Liver (tissue), 9 donors: ENCODE results near the gene OTUD5. TPM values are rescaled to one million over a fixed set of nuclear protein-coding genes. Genes with fewer than 3 reads are reported as not detected.
A peak's percentile ranks its signal among the peaks of the same experiment; 100 is the strongest.

ENCODE experiments used
- DNase-seq: peaks from one replicate; pipeline ENCODE4 v3.0.0-alpha.2; 2017; ENCODE audit warnings: low spot score
- H3K27ac ChIP-seq, 2 donors: one replicate each; pipeline ENCODE4 v1.7.0; 2013; ENCODE audit warnings: inconsistent platforms in 2 of 2, low read length in 2 of 2, control low read depth in 1 of 2, low read depth in 1 of 2, mild to moderate bottlenecking in 1 of 2
- H3K27me3 ChIP-seq, 4 donors: one replicate each; pipeline versions ENCODE4 v1.6.1 to v1.7.0; 2013; ENCODE audit warnings: low read length in 3 of 4, inconsistent platforms in 1 of 4, mild to moderate bottlenecking in 1 of 4, moderate library complexity in 1 of 4; ENCODE audit not compliant: control insufficient read depth in 4 of 4, insufficient read depth in 4 of 4
- H3K36me3 ChIP-seq, 4 donors: one replicate each; pipeline versions ENCODE4 v1.6.1 to v1.7.0; 2013; ENCODE audit warnings: low read length in 3 of 4, mild to moderate bottlenecking in 3 of 4, low read depth in 1 of 4, moderate library complexity in 1 of 4; ENCODE audit not compliant: control insufficient read depth in 4 of 4, insufficient read depth in 3 of 4
- H3K4me1 ChIP-seq, 4 donors: one replicate each; pipeline versions ENCODE4 v1.6.1 to v1.7.0; 2013; ENCODE audit warnings: low read length in 3 of 4, mild to moderate bottlenecking in 3 of 4, moderate library complexity in 1 of 4; ENCODE audit not compliant: control insufficient read depth in 4 of 4, insufficient read depth in 4 of 4
- H3K4me3 ChIP-seq, 3 donors: one replicate each; pipeline versions ENCODE4 v1.6.1 to v1.7.0; 2013; ENCODE audit warnings: low read length in 3 of 3, control low read depth in 1 of 3, low read depth in 1 of 3, mild to moderate bottlenecking in 1 of 3
- H3K9ac ChIP-seq, 2 donors: one replicate each; pipeline ENCODE4 v1.7.0; 2013; ENCODE audit warnings: low read length in 2 of 2, mild to moderate bottlenecking in 2 of 2, moderate library complexity in 2 of 2, control low read depth in 1 of 2, low read depth in 1 of 2
- H3K9me3 ChIP-seq, 4 donors: one replicate each; pipeline versions ENCODE4 v1.6.1 to v1.7.0; 2013; ENCODE audit warnings: low read length in 3 of 4; ENCODE audit not compliant: control insufficient read depth in 4 of 4
- EGR1 ChIP-seq, 2 donors: IDR thresholded peaks; 2 replicates each; pipeline ENCODE4 v1.6.1; 2016 to 2018; ENCODE audit warnings: antibody characterized with exemption in 2 of 2, low read depth in 2 of 2
- FOXA2 ChIP-seq: IDR thresholded peaks from 2 replicates; pipeline ENCODE4 v1.6.1; 2016; ENCODE audit warnings: antibody characterized with exemption
- GABPA ChIP-seq, 2 donors: IDR thresholded peaks in 1 of 2; conservative IDR thresholded peaks in 1 of 2; 2 replicates each; pipeline ENCODE4 v1.6.1; 2016; ENCODE audit warnings: antibody characterized with exemption in 2 of 2, mild to moderate bottlenecking in 1 of 2, moderate library complexity in 1 of 2
- HNF4A ChIP-seq, 2 donors: conservative IDR thresholded peaks; 2 replicates each; pipeline ENCODE4 v1.6.1; 2016; ENCODE audit warnings: antibody characterized with exemption in 2 of 2, mild to moderate bottlenecking in 2 of 2
- HNF4G ChIP-seq: IDR thresholded peaks from 2 replicates; pipeline ENCODE4 v1.6.1; 2016; ENCODE audit warnings: antibody characterized with exemption
- JUND ChIP-seq, 2 donors: IDR thresholded peaks; 2 replicates each; pipeline ENCODE4 v1.6.1; 2016; ENCODE audit warnings: antibody characterized with exemption in 2 of 2
- RAD21 ChIP-seq, 2 donors: IDR thresholded peaks; 2 replicates each; pipeline ENCODE4 v1.6.1; 2016; ENCODE audit warnings: antibody characterized with exemption in 2 of 2, mild to moderate bottlenecking in 2 of 2
- RXRA ChIP-seq, 2 donors: IDR thresholded peaks; 2 replicates each; pipeline ENCODE4 v1.6.1; 2017 to 2018; ENCODE audit warnings: antibody characterized with exemption in 2 of 2, mild to moderate bottlenecking in 1 of 2
- SP1 ChIP-seq: IDR thresholded peaks from 2 replicates; pipeline ENCODE4 v1.6.1; 2018; ENCODE audit warnings: antibody characterized with exemption, mild to moderate bottlenecking
- YY1 ChIP-seq: IDR thresholded peaks from 2 replicates; pipeline ENCODE4 v1.6.1; 2016; ENCODE audit warnings: antibody characterized with exemption, mild to moderate bottlenecking
- WGBS: extraction: QIAGEN DNeasy Blood & Tissue Kit; methylation state at CpG from one replicate; pipeline ENCODE4 v1.1.7; 2013; 5-methylcytosine and 5-hydroxymethylcytosine counted together
- polyA plus RNA-seq, 2 donors: library from polyadenylated mRNA; stranded (reverse) in 1 of 2; unstranded in 1 of 2; fragments of 200-250 nt in 1 of 2; fragments of >200 nt in 1 of 2; fragmentation: Nextera tagmentation in 1 of 2; extraction: Ambion mirVana in 1 of 2; gene quantifications; one replicate each; pipeline versions ENCODE4 v1.2.1 to v1.2.3, GENCODE V29; 2013 to 2015
- total RNA-seq, 2 donors: library from RNA; depleted of rRNA; stranded (reverse); fragments of >200 nt; gene quantifications; one replicate each; pipeline ENCODE4 v1.2.3, GENCODE V29; 2014
- TF ChIP-seq, protein P1 (sequence below): IDR thresholded peaks from 2 replicates; pipeline ENCODE4 v1.6.1; 2016; ENCODE audit warnings: antibody characterized with exemption
- TF ChIP-seq, protein P2 (sequence below): IDR thresholded peaks from 2 replicates; pipeline ENCODE4 v1.6.1; 2016; ENCODE audit warnings: antibody characterized with exemption, mild to moderate bottlenecking
- donor health status: healthy.
- donor health status: healthy.
- donor health status: healthy.
- donor health status: healthy.
- donor health status: healthy.

The OTUD5 gene
- total and polyA plus RNA-seq, 4 donors, result 9.3 to 29.3 (median 17.9) TPM

DNA sequence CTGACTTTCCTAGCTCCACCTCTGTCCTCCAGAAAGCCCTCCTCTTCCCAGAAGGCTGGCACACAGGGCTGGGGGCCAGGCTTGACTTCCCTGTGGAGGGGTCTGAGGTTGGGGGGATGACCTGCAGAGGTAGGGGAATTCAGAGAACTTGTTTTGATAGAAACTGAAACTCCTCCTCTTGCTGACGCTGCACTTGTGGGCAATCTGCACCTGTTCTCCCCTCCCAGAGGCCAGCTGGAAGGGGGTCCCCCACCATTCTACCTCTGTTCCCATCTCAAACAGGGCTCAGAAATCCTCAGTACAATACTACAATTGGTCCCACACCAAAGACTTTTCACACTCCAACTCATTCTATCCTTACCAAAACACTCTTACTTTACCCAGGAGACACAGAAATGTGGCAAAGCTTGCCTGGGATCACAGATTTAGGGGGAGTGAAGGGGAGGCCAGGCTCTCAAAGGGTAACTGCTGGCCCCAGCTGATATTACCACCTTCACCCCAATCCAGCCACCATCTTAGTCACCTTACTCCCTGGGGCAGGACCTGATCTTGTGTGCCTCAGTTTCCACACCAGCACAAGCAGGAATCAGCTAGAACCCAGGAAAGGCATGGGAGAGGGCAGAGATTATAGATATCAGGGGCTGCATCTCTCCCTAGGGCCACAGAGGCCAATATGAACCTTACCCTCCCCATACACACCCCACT, 18.5 kb downstream of the OTUD5 start:
- peaks cover 1 to 9% (median 5%) of the 10 kb centered on the region in 4 donors for H3K36me3 ChIP-seq
- H3K27me3 ChIP-seq, result no peaks in the 10 kb centered on the region
- H3K9ac ChIP-seq, result no peak overlapping the region
- no peak for DNase-seq
- no peaks in the 10 kb centered on the region for H3K9me3 ChIP-seq
- TF ChIP-seq HNF4G, result no peak
- TF ChIP-seq HNF4A (conservative IDR thresholded peaks at IDR 0.05), result no peak
- no peak for TF ChIP-seq JUND (IDR thresholded peaks at IDR 0.05)
- TF ChIP-seq EGR1 (IDR thresholded peaks at IDR 0.05; ENCODE audit: low read depth in 2 of 2), result no peak
- TF ChIP-seq YY1, result no peak
- no peak for TF ChIP-seq FOXA2
- peak overlapping the region; percentile 21 to 23 for H3K27ac ChIP-seq
- H3K4me3 ChIP-seq, result no peak overlapping the region
- WGBS, result 83% methylated on average over 1 of the region's 1 CpG
- peaks cover 6 to 30% (median 13%) of the 10 kb centered on the region in 4 donors for H3K4me1 ChIP-seq

DNA sequence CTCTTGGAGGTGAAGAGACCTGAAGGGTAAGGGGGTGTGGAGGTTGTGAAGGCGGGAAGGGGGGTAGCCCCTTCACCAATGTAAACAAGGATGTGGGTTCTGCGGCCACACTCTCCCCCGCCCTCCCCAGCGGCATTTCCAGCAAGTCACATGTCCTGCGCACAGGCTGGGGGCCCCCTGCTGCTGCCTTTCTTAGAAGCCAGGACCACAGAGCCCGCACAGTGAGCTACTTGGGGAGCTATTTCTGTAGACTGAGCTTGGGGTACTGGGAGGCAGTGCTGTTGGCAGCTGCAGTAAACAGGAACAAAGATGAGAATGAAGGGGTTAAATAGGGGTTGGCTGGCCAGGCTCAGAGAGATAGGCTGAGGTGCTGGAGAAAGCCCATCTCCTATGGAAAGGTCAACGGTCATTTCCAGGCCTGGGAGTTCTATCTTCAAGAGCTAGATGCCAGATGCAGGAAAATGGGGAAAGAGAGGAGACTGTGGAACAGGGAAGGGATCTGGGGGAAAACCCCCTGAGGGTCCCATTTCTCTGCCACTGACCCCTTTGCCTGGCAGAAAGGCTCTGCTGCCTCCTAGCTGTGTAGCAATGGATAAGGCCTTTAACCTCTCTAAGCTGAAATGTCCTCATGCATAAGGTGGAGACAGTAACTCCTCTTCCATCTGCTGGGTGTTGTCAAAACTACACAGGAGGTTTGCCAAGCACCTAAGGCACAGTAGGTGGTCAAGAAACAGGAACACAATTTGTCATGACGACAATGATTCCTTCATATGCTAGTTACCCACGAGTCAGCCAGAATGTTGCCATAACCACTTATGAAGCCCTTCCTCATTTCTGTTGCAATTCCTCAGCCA, 20.1 kb downstream of the OTUD5 start:
- Histone ChIP-seq H3K9ac (peak overlapping the region in 1 of 2 donors; percentile 59), H3K4me1 (peaks cover 4 to 26% (median 10%) of the 10 kb centered on the region in 4 donors), H3K4me3 (no peak overlapping the region), H3K9me3 (no peaks in the 10 kb centered on the region), H3K27me3 (no peaks in the 10 kb centered on the region), H3K27ac (peak overlapping the region; percentile 31 to 59), H3K36me3 (peaks cover 1 to 16% (median 6%) of the 10 kb centered on the region in 4 donors)
- no peak for DNase-seq
- TF ChIP-seq HNF4G (no peak), RAD21 (IDR thresholded peaks at IDR 0.05) (peak in 1 of 2 donors; percentile 9), SP1 (peak; percentile 13)
- TF ChIP-seq, protein P1, sequence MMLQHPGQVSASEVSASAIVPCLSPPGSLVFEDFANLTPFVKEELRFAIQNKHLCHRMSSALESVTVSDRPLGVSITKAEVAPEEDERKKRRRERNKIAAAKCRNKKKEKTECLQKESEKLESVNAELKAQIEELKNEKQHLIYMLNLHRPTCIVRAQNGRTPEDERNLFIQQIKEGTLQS, result no peak
- WGBS, result 61% methylated on average over 9 of the region's 9 CpGs

DNA sequence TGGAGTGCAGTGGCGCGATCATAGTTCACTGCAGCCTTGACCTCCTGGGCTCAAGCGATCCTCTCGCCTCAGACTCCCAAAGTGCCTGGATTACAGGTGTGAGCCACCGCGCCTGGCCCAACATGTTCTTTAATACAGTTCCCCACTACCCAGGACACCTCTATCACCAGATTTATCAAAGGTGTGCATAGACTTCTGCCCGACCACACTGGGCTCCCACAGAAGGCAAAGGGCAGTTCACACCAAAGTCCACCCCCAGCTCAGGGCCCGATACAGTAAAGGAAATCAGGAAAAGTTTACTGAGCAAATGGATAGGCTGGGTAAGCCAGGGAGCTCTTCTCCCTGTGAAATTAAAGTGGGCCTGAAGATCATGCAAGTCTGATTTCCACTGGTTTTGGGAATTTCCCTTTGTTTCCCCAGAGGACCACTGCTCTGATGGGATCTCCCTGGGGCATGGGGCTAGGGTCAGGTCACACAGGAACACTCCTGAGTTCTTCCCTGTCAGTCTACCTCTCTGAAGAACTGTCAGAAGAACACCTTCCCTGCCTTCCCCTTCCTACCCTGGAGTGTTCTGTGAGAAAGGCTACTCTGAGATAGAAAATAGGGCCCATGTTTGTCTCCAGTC, 20.9 kb downstream of the OTUD5 start:
- 81% methylated on average over 8 of the region's 8 CpGs for WGBS
- Histone ChIP-seq H3K9ac (no peak overlapping the region), H3K36me3 (peaks cover 1 to 16% (median 6%) of the 10 kb centered on the region in 4 donors), H3K27me3 (no peaks in the 10 kb centered on the region), H3K4me1 (peaks cover 2 to 19% (median 6%) of the 10 kb centered on the region in 4 donors), H3K4me3 (no peak overlapping the region), H3K9me3 (no peaks in the 10 kb centered on the region), H3K27ac (no peak overlapping the region)
- TF ChIP-seq HNF4A (conservative IDR thresholded peaks at IDR 0.05) (peak in 1 of 2 donors; percentile 51), GABPA (IDR thresholded peaks at IDR 0.05 in 1 of 2, conservative IDR thresholded peaks at IDR 0.05 in 1 of 2) (no peak), EGR1 (IDR thresholded peaks at IDR 0.05; ENCODE audit: low read depth in 2 of 2) (no peak)
- no peak for DNase-seq

DNA sequence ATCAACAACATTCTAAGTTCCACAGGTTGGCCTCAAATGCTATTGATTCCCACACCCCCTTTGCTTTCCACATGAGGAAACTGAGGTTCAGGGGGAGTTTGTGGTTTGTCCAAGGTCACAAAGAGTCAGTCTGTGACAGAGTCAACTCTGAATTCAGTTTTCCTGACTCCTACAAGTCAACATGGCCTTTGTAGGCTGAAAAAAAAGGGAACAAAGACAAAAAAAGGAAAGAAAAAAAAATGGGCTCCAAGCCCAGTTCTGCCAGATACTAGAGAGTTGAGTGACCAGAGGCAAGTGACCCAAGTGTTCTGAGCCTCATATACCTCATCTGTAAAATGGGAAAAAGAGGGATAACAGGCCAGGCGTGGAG, 22.1 kb downstream of the OTUD5 start:
- WGBS, result 92% methylated on average over 1 of the region's 1 CpG
- TF ChIP-seq, protein P2, sequence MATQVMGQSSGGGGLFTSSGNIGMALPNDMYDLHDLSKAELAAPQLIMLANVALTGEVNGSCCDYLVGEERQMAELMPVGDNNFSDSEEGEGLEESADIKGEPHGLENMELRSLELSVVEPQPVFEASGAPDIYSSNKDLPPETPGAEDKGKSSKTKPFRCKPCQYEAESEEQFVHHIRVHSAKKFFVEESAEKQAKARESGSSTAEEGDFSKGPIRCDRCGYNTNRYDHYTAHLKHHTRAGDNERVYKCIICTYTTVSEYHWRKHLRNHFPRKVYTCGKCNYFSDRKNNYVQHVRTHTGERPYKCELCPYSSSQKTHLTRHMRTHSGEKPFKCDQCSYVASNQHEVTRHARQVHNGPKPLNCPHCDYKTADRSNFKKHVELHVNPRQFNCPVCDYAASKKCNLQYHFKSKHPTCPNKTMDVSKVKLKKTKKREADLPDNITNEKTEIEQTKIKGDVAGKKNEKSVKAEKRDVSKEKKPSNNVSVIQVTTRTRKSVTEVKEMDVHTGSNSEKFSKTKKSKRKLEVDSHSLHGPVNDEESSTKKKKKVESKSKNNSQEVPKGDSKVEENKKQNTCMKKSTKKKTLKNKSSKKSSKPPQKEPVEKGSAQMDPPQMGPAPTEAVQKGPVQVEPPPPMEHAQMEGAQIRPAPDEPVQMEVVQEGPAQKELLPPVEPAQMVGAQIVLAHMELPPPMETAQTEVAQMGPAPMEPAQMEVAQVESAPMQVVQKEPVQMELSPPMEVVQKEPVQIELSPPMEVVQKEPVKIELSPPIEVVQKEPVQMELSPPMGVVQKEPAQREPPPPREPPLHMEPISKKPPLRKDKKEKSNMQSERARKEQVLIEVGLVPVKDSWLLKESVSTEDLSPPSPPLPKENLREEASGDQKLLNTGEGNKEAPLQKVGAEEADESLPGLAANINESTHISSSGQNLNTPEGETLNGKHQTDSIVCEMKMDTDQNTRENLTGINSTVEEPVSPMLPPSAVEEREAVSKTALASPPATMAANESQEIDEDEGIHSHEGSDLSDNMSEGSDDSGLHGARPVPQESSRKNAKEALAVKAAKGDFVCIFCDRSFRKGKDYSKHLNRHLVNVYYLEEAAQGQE, result no peak
- peak in 1 of 2 donors; percentile 8 for TF ChIP-seq RXRA (IDR thresholded peaks at IDR 0.05)
- no peak overlapping the region for H3K4me3 ChIP-seq
- peaks cover 1 to 19% (median 10%) of the 10 kb centered on the region in 4 donors for H3K36me3 ChIP-seq
- H3K4me1 ChIP-seq, result peaks cover 0 to 10% (median 3%) of the 10 kb centered on the region in 4 donors
- no peak overlapping the region for H3K27ac ChIP-seq
- no peaks in the 10 kb centered on the region for H3K27me3 ChIP-seq
- H3K9ac ChIP-seq, result no peak overlapping the region
- DNase-seq, result no peak
- H3K9me3 ChIP-seq, result no peaks in the 10 kb centered on the region
